K562 (cell line): ENCODE measurements around the gene ATOH8. TPM values are rescaled to one million over a fixed set of nuclear protein-coding genes. Genes with fewer than 3 reads are reported as not detected.

Experiments
- ATAC-seq: fragments of 200-7000 bp; cut with Tn5 transposase; 3 replicates; pipeline ENCODE4 v1.9.1; 2020; ENCODE audit warnings: moderate library complexity
- BruUV-seq: library from RNA; stranded (reverse); fragments of 400-500 nt; replicated peaks from 2 replicates; lab custom pipeline; 2021; lab: Mats Ljungman, UMichigan
- CTCF ChIA-PET: fragments of 300-600 bp; formaldehyde crosslinking; extraction: SDS; loops from one replicate; lab custom pipeline; 2021; ENCODE audit warnings: low intra/inter-chr PET ratio; lab: Yijun Ruan, JAX
- POLR2A ChIA-PET: fragments of 300-600, 350-650 bp; sonication (Branson Sonifier 250); formaldehyde crosslinking; extraction: SDS; loops from one replicate; lab custom pipeline; 2021; ENCODE audit warnings: antibody characterized with exemption, inconsistent platforms; lab: Yijun Ruan, JAX
- DNase-seq, 4 experiments: peaks; one replicate each; pipeline versions ENCODE4 v3.0.0 to v3.0.0-alpha.2; 2011 to 2018; ENCODE audit warnings: low spot score in 3 of 4, mixed read lengths in 3 of 4; ENCODE audit errors: extremely low read depth in 1 of 4
- FAIRE-seq: peaks from 2 replicates; lab custom pipeline; 2011; peaks lifted over from hg19 to GRCh38; lab: Jason Lieb, UNC
- H2AFZ ChIP-seq: 2 replicates; pipeline ENCODE4 v1.6.0; 2011; ENCODE audit warnings: low read depth, low read length, control low read depth, inconsistent platforms
- H3K27ac ChIP-seq: fragments of 200-600 bp; 3 replicates; pipeline ENCODE4 v1.8.0; 2011; ENCODE audit warnings: low read depth, mild to moderate bottlenecking, control low read depth, inconsistent platforms, low read length, moderate library complexity, mixed read lengths; ENCODE audit errors: extremely low read depth
- H3K27me3 ChIP-seq, 2 experiments: fragments of 300-600 bp in 1 of 2; 2 replicates in 1 of 2; 3 replicates in 1 of 2; pipeline versions ENCODE4 v1.6.0 to v1.8.0; 2011; ENCODE audit warnings: inconsistent platforms in 2 of 2, low read length in 2 of 2, mild to moderate bottlenecking in 1 of 2, mixed read lengths in 1 of 2, moderate library complexity in 1 of 2; ENCODE audit not compliant: control insufficient read depth in 2 of 2, insufficient read depth in 2 of 2
- H3K36me3 ChIP-seq: fragments of 300-600 bp; 3 replicates; pipeline ENCODE4 v1.8.0; 2011; ENCODE audit warnings: mild to moderate bottlenecking, low read length, inconsistent platforms; ENCODE audit not compliant: control insufficient read depth, insufficient read depth
- H3K4me1 ChIP-seq, 2 experiments: fragments of 200-600 bp in 1 of 2; replicated peaks in 1 of 2; 2 replicates in 1 of 2; 3 replicates in 1 of 2; pipeline versions ENCODE4 v1.5.1 to v1.8.0; 2011; ENCODE audit warnings: inconsistent platforms in 2 of 2, low read length in 2 of 2, mild to moderate bottlenecking in 1 of 2, mixed read lengths in 1 of 2, moderate library complexity in 1 of 2; ENCODE audit not compliant: control insufficient read depth in 2 of 2, insufficient read depth in 2 of 2
- H3K4me2 ChIP-seq: 2 replicates; pipeline ENCODE4 v1.6.1; 2011; ENCODE audit warnings: low read length, control low read depth, inconsistent platforms, mixed read lengths; ENCODE audit not compliant: insufficient read depth
- H3K4me3 ChIP-seq: fragments of 200-600 bp; sonication (generic), shearing (Covaris generic); 2 replicates; pipeline ENCODE4 v1.5.1; 2016; ENCODE audit warnings: control low read depth, inconsistent platforms
- H3K79me2 ChIP-seq: fragments of 200-600 bp; 3 replicates; pipeline ENCODE4 v1.8.0; 2011; ENCODE audit warnings: low read length, inconsistent platforms; ENCODE audit not compliant: control insufficient read depth, insufficient read depth
- H3K9ac ChIP-seq, 2 experiments: 2 replicates each; pipeline versions ENCODE4 v1.6.0 to v1.6.1; 2011; ENCODE audit warnings: low read depth in 2 of 2, low read length in 2 of 2, control low read depth in 1 of 2, inconsistent platforms in 1 of 2, mild to moderate bottlenecking in 1 of 2, mixed read lengths in 1 of 2; ENCODE audit not compliant: insufficient read depth in 1 of 2
- H3K9me1 ChIP-seq: one replicate; pipeline ENCODE4 v1.6.0; 2011; ENCODE audit warnings: inconsistent platforms, mild to moderate bottlenecking, low read length, moderate library complexity; ENCODE audit not compliant: control insufficient read depth, insufficient read depth
- H3K9me3 ChIP-seq: replicated peaks from 2 replicates; pipeline ENCODE4 v1.5.1; 2011; ENCODE audit warnings: low read depth, low read length, inconsistent platforms; ENCODE audit not compliant: control insufficient read depth, insufficient read depth
- H4K20me1 ChIP-seq: replicated peaks from 2 replicates; pipeline ENCODE4 v1.6.1; 2011; ENCODE audit warnings: low read length, inconsistent platforms, mixed read lengths; ENCODE audit not compliant: control insufficient read depth, insufficient read depth
- ARID2 ChIP-seq: fragments of 450-650 bp; IDR thresholded peaks from 2 replicates; pipeline ENCODE4 v1.6.1; 2017; ENCODE audit warnings: antibody characterized with exemption, mild to moderate bottlenecking
- BMI1 ChIP-seq: fragments of 150-350 bp; IDR thresholded peaks from 2 replicates; pipeline ENCODE4 v1.6.1; 2014; ENCODE audit warnings: low read length
- CAMTA2 ChIP-seq: fragments of 250-450 bp; sonication (Bioruptor Pico); conservative IDR thresholded peaks from 2 replicates; pipeline ENCODE4 v1.5.1; 2022
- CC2D1A ChIP-seq: fragments of 450-650 bp; IDR thresholded peaks from 2 replicates; pipeline ENCODE4 v1.6.1; 2017; ENCODE audit warnings: mild to moderate bottlenecking
- DEAF1 ChIP-seq: fragments of 450-650 bp; formaldehyde crosslinking; IDR thresholded peaks from 2 replicates; pipeline ENCODE4 v1.4.0; 2020; ENCODE audit warnings: mild to moderate bottlenecking, moderate library complexity
- GTF2B ChIP-seq: IDR thresholded peaks from 2 replicates; pipeline ENCODE4 v1.6.1; 2011; ENCODE audit not compliant: insufficient read length; ENCODE audit errors: extremely low read depth
- HEY1 ChIP-seq: fragments of 250-450 bp; sonication (Bioruptor Pico); IDR thresholded peaks from 2 replicates; pipeline ENCODE4 v1.5.0; 2020; ENCODE audit warnings: mild to moderate bottlenecking, moderate library complexity, borderline replicate concordance
- JUNB ChIP-seq: fragments of 450-650 bp; formaldehyde crosslinking; conservative IDR thresholded peaks from 2 replicates; pipeline ENCODE4 v1.4.0; 2020; ENCODE audit warnings: mild to moderate bottlenecking
- MAZ ChIP-seq, 2 experiments: fragments of 450-650 bp in 1 of 2; sonication (generic) in 1 of 2; formaldehyde crosslinking; IDR thresholded peaks in 1 of 2; conservative IDR thresholded peaks in 1 of 2; 2 replicates each; pipeline versions ENCODE4 v1.4.0 to v1.5.0; 2020; ENCODE audit warnings: mild to moderate bottlenecking in 1 of 2, missing genetic modification reagents in 1 of 2
- MCM7 ChIP-seq, 2 experiments: fragments of 450-650 bp; IDR thresholded peaks; 2 replicates each; pipeline ENCODE4 v1.6.1; 2016 to 2018
- MYNN ChIP-seq, 2 experiments: sonication (generic); formaldehyde crosslinking in 1 of 2; IDR thresholded peaks; 2 replicates each; pipeline versions ENCODE4 v1.5.0 to v1.6.1; 2016 to 2020; ENCODE audit warnings: antibody characterized with exemption in 1 of 2, missing genetic modification reagents in 1 of 2
- RAD21 ChIP-seq, 2 experiments: fragments of 250-450 bp in 1 of 2; fragments of 450-650 bp in 1 of 2; sonication (Bioruptor Pico) in 1 of 2; formaldehyde crosslinking in 1 of 2; IDR thresholded peaks in 1 of 2; conservative IDR thresholded peaks in 1 of 2; 2 replicates each; pipeline versions ENCODE4 v1.4.0 to v1.8.0; 2020 to 2022; ENCODE audit warnings: mild to moderate bottlenecking in 2 of 2, moderate library complexity in 1 of 2
- RB1 ChIP-seq: fragments of 450-650 bp; IDR thresholded peaks from 2 replicates; pipeline ENCODE4 v1.6.1; 2017; ENCODE audit warnings: low read depth, mild to moderate bottlenecking
- STAG1 ChIP-seq: sonication (generic); formaldehyde crosslinking; IDR thresholded peaks from 2 replicates; pipeline ENCODE4 v1.5.0; 2020; ENCODE audit warnings: missing genetic modification reagents, borderline replicate concordance
- TEAD4 ChIP-seq, 2 experiments: sonication (generic) in 1 of 2; formaldehyde crosslinking in 1 of 2; IDR thresholded peaks; 2 replicates each; pipeline versions ENCODE4 v1.6.1 to v1.8.0; 2012 to 2022; ENCODE audit warnings: borderline replicate concordance in 1 of 2, inconsistent platforms in 1 of 2, low read length in 1 of 2, mild to moderate bottlenecking in 1 of 2, missing genetic modification reagents in 1 of 2
- ZKSCAN8 ChIP-seq: fragments of 200-800 bp; sonication (Bioruptor generic); IDR thresholded peaks from 2 replicates; pipeline ENCODE4 v1.6.1; 2016; ENCODE audit warnings: missing genetic modification characterization, missing compliant biosample characterization
- ZNF263 ChIP-seq: sonication (generic); formaldehyde crosslinking; IDR thresholded peaks from 2 replicates; pipeline ENCODE4 v1.8.0; 2022; ENCODE audit warnings: mild to moderate bottlenecking, missing genetic modification reagents, borderline replicate concordance
- WGBS: fragments of 100-300 bp; shearing (Covaris generic); methylation state at CpG from one replicate; pipeline ENCODE4 v1.1.6; 2016; ENCODE audit warnings: low coverage, mixed read lengths; ENCODE audit not compliant: insufficient coverage; ENCODE audit errors: missing lambda C conversion rate; 5-methylcytosine and 5-hydroxymethylcytosine counted together
- in situ Hi-C: fragments of 300-500 bp; cut with MboI; formaldehyde crosslinking; loops from 4 replicates; pipeline ENCODE4 v1.15.0; 2018; ENCODE audit warnings: inconsistent platforms, mixed read lengths
- intact Hi-C: fragments of 100-400 bp; cut with micrococcal nuclease; formaldehyde crosslinking; loops from 2 replicates; pipeline ENCODE4 v1.14.2; 2022
- polyA plus RNA-seq, 8 experiments: library from polyadenylated mRNA; depleted of rRNA in 4 of 8; stranded (reverse) in 5 of 8; unstranded in 3 of 8; fragments of >200 nt; fragmentation: Nextera tagmentation in 2 of 8; fragmentation: Illumina TruSeq in 1 of 8; extraction: Ambion mirVana in 2 of 8; extraction: Trizol in 1 of 8; gene quantifications; 2 replicates each; pipeline versions ENCODE4 v1.2.1 to v1.2.3, GENCODE V29; 2011 to 2014; ENCODE audit warnings: inconsistent platforms in 1 of 8, missing spikeins in 1 of 8
- total RNA-seq, 7 experiments: library from RNA; depleted of rRNA in 6 of 7; stranded (reverse); fragments of >200 nt in 6 of 7; fragmentation: Illumina TruSeq in 2 of 7; extraction: Trizol in 2 of 7; gene quantifications; 2 replicates each; pipeline versions ENCODE4 v1.2.1 to v1.2.3, GENCODE V29; 2011 to 2021; ENCODE audit warnings: low replicate concordance in 1 of 7

The ATOH8 gene
- total and polyA plus RNA-seq, 9 of the 15 experiments (the other 6 are each of a cell fraction or from before 2014, with no cell fraction given): not detected

- no peak overlapping the region for H2AFZ ChIP-seq
- DNase-seq (peak; percentile 80 to 84 (median 82)), ATAC-seq (peak; percentile 96), FAIRE-seq (peak; percentile 88)
- BruUV-seq: no TSS peak
- no peak overlapping the region for H3K4me2 ChIP-seq
- POLR2A ChIA-PET: interaction anchor here (0.5 to 2.2 kb wide), 3 partner anchors 11 to 85 kb away, joined by 3 to 6 read pairs (median 3); no protein-coding TSS in a partner anchor
- in situ Hi-C loops: loop anchor here (5.0 kb wide), 1 partner anchor 77 kb away; no protein-coding TSS in a partner anchor
- 10% methylated on average over 13 of the region's 13 CpGs for WGBS
- CTCF ChIA-PET: interaction anchor here (0.6 to 2.8 kb wide), 5 partner anchors 11 to 132 kb away, joined by 3 to 42 read pairs (median 3); no protein-coding TSS in a partner anchor
- H3K9me3 ChIP-seq: no peaks in the 10 kb centered on the region
- H3K79me2 ChIP-seq: no peaks in the 10 kb centered on the region
- no peaks in the 10 kb centered on the region for H3K9me1 ChIP-seq
- intact Hi-C loops: loop anchor here (1.0 to 10.0 kb wide), 3 partner anchors 64 to 139 kb away; no protein-coding TSS in a partner anchor
- H3K27me3 ChIP-seq: peaks cover 20 to 54% of the 10 kb centered on the region in 2 experiments; a peak in 4 of 5 replicates
- peaks cover 10% of the 10 kb centered on the region for H4K20me1 ChIP-seq
- no peak overlapping the region for H3K27ac ChIP-seq
- H3K4me1 ChIP-seq: peaks cover 6 to 9% of the 10 kb centered on the region in 2 experiments; a peak in 4 of 5 replicates
- no peak overlapping the region for H3K9ac ChIP-seq
- H3K36me3 ChIP-seq: no peaks in the 10 kb centered on the region
- no peak overlapping the region for H3K4me3 ChIP-seq
- no peak for TF ChIP-seq ZKSCAN8 (CRISPR knock-in tag)
- peak; percentile 65; the same call in 1 of the 2 replicates for TF ChIP-seq MYNN (IDR thresholded peaks at IDR 0.05)
- no peak for TF ChIP-seq MYNN (CRISPR knock-in tag; IDR thresholded peaks at IDR 0.05)
- TF ChIP-seq JUNB (CRISPR knock-in tag): no peak
- no peak for TF ChIP-seq BMI1
- TF ChIP-seq CAMTA2 (CRISPR knock-in tag): no peak
- peak; percentile 48; the same call in 1 of the 2 replicates for TF ChIP-seq RB1
- TF ChIP-seq ARID2: peak; percentile 76; the same call in 1 of the 2 replicates
- TF ChIP-seq RAD21 (CRISPR knock-in tag; conservative IDR thresholded peaks at IDR 0.05 in 1 of 2, IDR thresholded peaks at IDR 0.05 in 1 of 2): peak; percentile 86 to 95
- TF ChIP-seq TEAD4 (IDR thresholded peaks at IDR 0.05; ENCODE audit: low read length): no peak
- TF ChIP-seq TEAD4 (CRISPR knock-in tag; IDR thresholded peaks at IDR 0.05; ENCODE audit: borderline replicate concordance): no peak
- no peak for TF ChIP-seq HEY1 (CRISPR knock-in tag)
- TF ChIP-seq STAG1 (CRISPR knock-in tag): peak; percentile 79; the same call in 1 of the 2 replicates
- peak; percentile 46; the same call in 1 of the 2 replicates for TF ChIP-seq ZNF263 (CRISPR knock-in tag)
- TF ChIP-seq CC2D1A: peak; percentile 70
- TF ChIP-seq MAZ (CRISPR knock-in tag; conservative IDR thresholded peaks at IDR 0.05 in 1 of 2, IDR thresholded peaks at IDR 0.05 in 1 of 2): peak in 1 of 2 experiments; percentile 32; a peak in 1 of 4 replicates
- peak; percentile 79 for TF ChIP-seq DEAF1 (CRISPR knock-in tag)
- TF ChIP-seq GTF2B: no peak
- TF ChIP-seq MCM7 (IDR thresholded peaks at IDR 0.05): no peak
Observed at GRCh38 chr2:85813982-85814801, 60.4 kb downstream of the ATOH8 start.
